Endothelial cell (in vitro differentiated cells): ENCODE results near the gene FXYD6. TPM values are rescaled to one million over a fixed set of nuclear protein-coding genes. Genes with fewer than 3 reads are reported as not detected.

ENCODE experiments used
- DNase-seq: peaks from one replicate; pipeline ENCODE4 v3.0.0; 2021; ENCODE audit warnings: low spot score
- H3K27ac Mint-ChIP-seq: one replicate; pipeline ENCODE4 v1.8.0; 2021; ENCODE audit warnings: mixed read lengths, inconsistent platforms; ENCODE audit not compliant: unreplicated experiment
- H3K27me3 Mint-ChIP-seq: one replicate; pipeline ENCODE4 v1.8.0; 2021; ENCODE audit warnings: mild to moderate bottlenecking, moderate library complexity, mixed read lengths, inconsistent platforms; ENCODE audit not compliant: unreplicated experiment
- H3K36me3 Mint-ChIP-seq: one replicate; pipeline ENCODE4 v1.8.0; 2021; ENCODE audit warnings: mild to moderate bottlenecking, low read depth, mixed read lengths, inconsistent platforms; ENCODE audit not compliant: unreplicated experiment
- H3K4me1 Mint-ChIP-seq: one replicate; pipeline ENCODE4 v1.8.0; 2021; ENCODE audit warnings: mild to moderate bottlenecking, mixed read lengths, inconsistent platforms; ENCODE audit not compliant: unreplicated experiment
- H3K4me3 Mint-ChIP-seq: one replicate; pipeline ENCODE4 v1.8.0; 2021; ENCODE audit warnings: mild to moderate bottlenecking, mixed read lengths, inconsistent platforms; ENCODE audit not compliant: unreplicated experiment
- H3K9me3 Mint-ChIP-seq: one replicate; pipeline ENCODE4 v1.8.0; 2021; ENCODE audit warnings: mixed read lengths, inconsistent platforms; ENCODE audit not compliant: unreplicated experiment
- total RNA-seq: library from RNA; stranded (reverse); fragmentation: NEBNext Ultra II Directional; extraction: Animal tissue kit (Norgen Biotek cat#: 25700); gene quantifications from one replicate; pipeline ENCODE4 v1.2.1, GENCODE V29; 2021; ENCODE audit not compliant: unreplicated experiment
- TF ChIP-seq, protein P1 (sequence below): fragments of 200-600 bp; sonication (generic); IDR thresholded peaks from one replicate; pipeline ENCODE4 v1.5.0; 2021; ENCODE audit warnings: antibody characterized with exemption; ENCODE audit not compliant: unreplicated experiment

The FXYD6 gene
- total RNA-seq, 1 donor from 2014 or later: 18.1 TPM

DNA sequence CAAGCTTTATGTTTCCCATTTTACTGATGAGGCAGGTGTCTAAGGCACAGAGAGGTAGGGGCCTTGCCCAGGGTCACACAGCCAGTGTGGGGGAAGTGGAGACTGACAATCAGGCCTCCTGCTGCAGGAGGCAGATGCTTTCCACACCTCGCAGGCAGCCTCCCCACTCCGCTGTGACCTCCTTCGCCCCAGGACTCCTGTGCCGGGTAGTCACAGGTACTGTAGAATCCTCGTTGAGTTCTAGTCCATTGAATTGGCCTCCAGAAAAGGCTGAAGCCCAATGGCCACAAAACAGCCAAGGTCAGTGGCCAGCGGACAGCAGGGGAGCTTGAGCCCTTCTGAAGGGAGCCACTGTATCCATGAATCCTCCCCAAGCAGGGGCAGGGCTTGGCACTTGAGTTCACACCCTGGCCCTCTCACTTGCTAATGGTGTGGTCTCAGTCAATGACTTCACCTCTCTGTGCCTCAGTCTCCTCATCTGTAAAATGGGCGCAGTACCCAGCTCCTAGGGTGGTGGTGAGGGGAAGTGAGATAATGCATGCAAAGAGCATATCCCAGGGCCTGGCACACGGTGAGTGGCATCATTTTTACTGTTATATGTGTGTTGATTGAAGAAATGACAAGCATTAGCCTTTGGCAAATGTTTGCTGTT, 50.8 kb downstream of the FXYD6 start:
- no peak for DNase-seq
- TF ChIP-seq, protein P1, sequence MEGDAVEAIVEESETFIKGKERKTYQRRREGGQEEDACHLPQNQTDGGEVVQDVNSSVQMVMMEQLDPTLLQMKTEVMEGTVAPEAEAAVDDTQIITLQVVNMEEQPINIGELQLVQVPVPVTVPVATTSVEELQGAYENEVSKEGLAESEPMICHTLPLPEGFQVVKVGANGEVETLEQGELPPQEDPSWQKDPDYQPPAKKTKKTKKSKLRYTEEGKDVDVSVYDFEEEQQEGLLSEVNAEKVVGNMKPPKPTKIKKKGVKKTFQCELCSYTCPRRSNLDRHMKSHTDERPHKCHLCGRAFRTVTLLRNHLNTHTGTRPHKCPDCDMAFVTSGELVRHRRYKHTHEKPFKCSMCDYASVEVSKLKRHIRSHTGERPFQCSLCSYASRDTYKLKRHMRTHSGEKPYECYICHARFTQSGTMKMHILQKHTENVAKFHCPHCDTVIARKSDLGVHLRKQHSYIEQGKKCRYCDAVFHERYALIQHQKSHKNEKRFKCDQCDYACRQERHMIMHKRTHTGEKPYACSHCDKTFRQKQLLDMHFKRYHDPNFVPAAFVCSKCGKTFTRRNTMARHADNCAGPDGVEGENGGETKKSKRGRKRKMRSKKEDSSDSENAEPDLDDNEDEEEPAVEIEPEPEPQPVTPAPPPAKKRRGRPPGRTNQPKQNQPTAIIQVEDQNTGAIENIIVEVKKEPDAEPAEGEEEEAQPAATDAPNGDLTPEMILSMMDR: no peak
- Mint-ChIP-seq H3K36me3 (no peaks in the 10 kb centered on the region), H3K27me3 (peaks cover 12% of the 10 kb centered on the region), H3K4me1 (peaks cover 16% of the 10 kb centered on the region), H3K27ac (no peak overlapping the region), H3K9me3 (no peaks in the 10 kb centered on the region), H3K4me3 (no peak overlapping the region)

GRCh38 chr11:117824571-117825537, 51.6 kb downstream of the FXYD6 start, which contains the start of gene FXYD2:
TSS of gene FXYD2 (minus strand) at chr11:117824744. CDS start at chr11:117824678, 66 bp downstream.
- Mint-ChIP-seq H3K4me3 (no peak within 1 kb of the TSS), H3K4me1 (peaks cover 14% of the 10 kb centered on the region), H3K9me3 (no peaks in the 10 kb centered on the region), H3K36me3 (no peaks in the 10 kb centered on the region), H3K27me3 (peaks cover 12% of the 10 kb centered on the region), H3K27ac (no peak within 1 kb of the TSS)
- DNase-seq: no peak
- TF ChIP-seq, protein P1: no peak

GRCh38 chr11:117823946-117824420, 52.5 kb downstream of the FXYD6 start:
- TF ChIP-seq, protein P1: no peak
- no peaks in the 10 kb centered on the region for H3K36me3 Mint-ChIP-seq
- no peak for DNase-seq
- no peak overlapping the region for H3K4me3 Mint-ChIP-seq
- H3K4me1 Mint-ChIP-seq: peaks cover 14% of the 10 kb centered on the region
- no peak overlapping the region for H3K27ac Mint-ChIP-seq
- peaks cover 12% of the 10 kb centered on the region for H3K27me3 Mint-ChIP-seq
- no peaks in the 10 kb centered on the region for H3K9me3 Mint-ChIP-seq

GRCh38 chr11:117823294-117823945, 53.0 kb downstream of the FXYD6 start:
- Mint-ChIP-seq H3K4me1 (peaks cover 14% of the 10 kb centered on the region), H3K27me3 (peaks cover 12% of the 10 kb centered on the region), H3K36me3 (no peaks in the 10 kb centered on the region), H3K4me3 (no peak overlapping the region), H3K9me3 (no peaks in the 10 kb centered on the region), H3K27ac (no peak overlapping the region)
- TF ChIP-seq, protein P1: no peak
- no peak for DNase-seq
